Activated B cell treated with CpG ODN at 0.5 μM for 24 hours (primary cell): ENCODE data around the gene RNU6-1. TPM values are rescaled to one million over a fixed set of nuclear protein-coding genes. Genes with fewer than 3 reads are reported as not detected.

Source experiments
- ATAC-seq: fragments of 200-7000 bp; cut with Tn5 transposase; one replicate; pipeline ENCODE4 v1.10.0; 2021; ENCODE audit warnings: low read depth, mild to moderate bottlenecking, moderate library complexity
- CTCF ChIA-PET: fragments of 350-600 bp; sonication (Branson Sonifier 250); formaldehyde crosslinking; loops from one replicate; lab custom pipeline; 2021; ENCODE audit warnings: antibody characterized with exemption; lab: Charles Lee
- POLR2A ChIA-PET: fragments of 350-600 bp; sonication (Branson Sonifier 250); formaldehyde crosslinking; loops from one replicate; lab custom pipeline; 2021; ENCODE audit warnings: antibody characterized with exemption; lab: Charles Lee
- DNase-seq: peaks from one replicate; pipeline ENCODE4 v3.0.0; 2022
- H3K27ac Mint-ChIP-seq: one replicate; pipeline ENCODE4 v1.8.0; 2020; ENCODE audit warnings: mixed read lengths
- H3K27me3 Mint-ChIP-seq: one replicate; pipeline ENCODE4 v1.8.0; 2021; ENCODE audit warnings: mixed read lengths
- H3K36me3 Mint-ChIP-seq: one replicate; pipeline ENCODE4 v1.8.0; 2021; ENCODE audit warnings: low read depth, mixed read lengths
- H3K4me1 Mint-ChIP-seq: one replicate; pipeline ENCODE4 v1.8.0; 2021; ENCODE audit warnings: mixed read lengths
- H3K4me3 Mint-ChIP-seq: one replicate; pipeline ENCODE4 v1.8.0; 2020; ENCODE audit warnings: mild to moderate bottlenecking, mixed read lengths
- H3K9me3 Mint-ChIP-seq: one replicate; pipeline ENCODE4 v1.8.0; 2020; ENCODE audit warnings: mixed read lengths
- CTCF ChIP-seq: fragments of 200-600 bp; IDR thresholded peaks from one replicate; pipeline ENCODE4 v1.8.0; 2022; ENCODE audit warnings: antibody characterized with exemption, mild to moderate bottlenecking
- intact Hi-C: fragments of 100-400 bp; cut with micrococcal nuclease; formaldehyde crosslinking; loops from one replicate; pipeline ENCODE4 v1.15.1; 2024
- total RNA-seq: library from RNA; stranded (reverse); gene quantifications from 2 replicates; pipeline ENCODE4 v1.2.3, GENCODE V29; 2022

Gene RNU6-1
- total RNA-seq, 1 donor from 2014 or later, result not detected

GRCh38 chr15:67822537-67823313 is 17.1 kb downstream of the RNU6-1 start:
- no peak for TF ChIP-seq CTCF
- H3K9me3 Mint-ChIP-seq, result no peaks in the 10 kb centered on the region
- H3K4me3 Mint-ChIP-seq, result peak overlapping the region; percentile 56
- peaks cover 46% of the 10 kb centered on the region for H3K4me1 Mint-ChIP-seq
- intact Hi-C loops, result no loop called here
- DNase-seq (no peak), ATAC-seq (peak; percentile 21)
- H3K27ac Mint-ChIP-seq, result peak overlapping the region; percentile 50
- H3K27me3 Mint-ChIP-seq, result peaks cover 60% of the 10 kb centered on the region
- peaks cover 2% of the 10 kb centered on the region for H3K36me3 Mint-ChIP-seq
- ChIA-PET CTCF (interaction anchor here (0.6 to 2.9 kb wide), 3 partner anchors 10 to 40 kb away, joined by 3 to 19 read pairs (median 5); no protein-coding TSS in a partner anchor), POLR2A (interaction anchor here (1.0 to 1.6 kb wide), 2 partner anchors 38 to 40 kb away, joined by 4 to 5 read pairs; no protein-coding TSS in a partner anchor)

GRCh38 chr15:67821784-67822440 is 17.9 kb downstream of the RNU6-1 start:
- H3K36me3 Mint-ChIP-seq, result peaks cover 2% of the 10 kb centered on the region
- intact Hi-C loops, result loop anchor here (2.0 kb wide), 1 partner anchor 13 kb away; no protein-coding TSS in a partner anchor
- ChIA-PET CTCF (interaction anchor here (3.2 kb wide), 1 partner anchor 38 kb away, joined by 15 read pairs; no protein-coding TSS in a partner anchor), POLR2A (interaction anchor here (0.6 to 1.6 kb wide), 2 partner anchors 37 to 81 kb away, joined by 4 to 5 read pairs; no protein-coding TSS in a partner anchor)
- H3K4me1 Mint-ChIP-seq, result peaks cover 46% of the 10 kb centered on the region
- no peak for TF ChIP-seq CTCF
- H3K27ac Mint-ChIP-seq, result peak overlapping the region; percentile 50
- ATAC-seq, result no peak
- peak overlapping the region; percentile 56 for H3K4me3 Mint-ChIP-seq
- no peak for DNase-seq
- H3K9me3 Mint-ChIP-seq, result no peaks in the 10 kb centered on the region
- H3K27me3 Mint-ChIP-seq, result peaks cover 67% of the 10 kb centered on the region

- peak overlapping the region; percentile 19 for H3K4me3 Mint-ChIP-seq
- peaks cover 2% of the 10 kb centered on the region for H3K36me3 Mint-ChIP-seq
- H3K4me1 Mint-ChIP-seq, result peaks cover 43% of the 10 kb centered on the region
- intact Hi-C loops, result loop anchor here (2.0 kb wide), 1 partner anchor 14 kb away; no protein-coding TSS in a partner anchor
- no peak for TF ChIP-seq CTCF
- ChIA-PET CTCF (interaction anchor here (3.2 kb wide), 1 partner anchor 37 kb away, joined by 15 read pairs; no protein-coding TSS in a partner anchor), POLR2A (interaction anchor here (0.6 to 1.6 kb wide), 3 partner anchors 37 to 81 kb away, joined by 3 to 5 read pairs (median 4); no protein-coding TSS in a partner anchor)
- no peak for DNase-seq
- peaks cover 6% of the 10 kb centered on the region for H3K9me3 Mint-ChIP-seq
- H3K27ac Mint-ChIP-seq, result peak overlapping the region; percentile 30
- peaks cover 71% of the 10 kb centered on the region for H3K27me3 Mint-ChIP-seq
- ATAC-seq, result peak; percentile 53
Observed at GRCh38 chr15:67820992-67821783, 18.7 kb downstream of the RNU6-1 start.

- intact Hi-C loops, result loop anchor here (2.0 kb wide), 1 partner anchor 14 kb away; no protein-coding TSS in a partner anchor
- DNase-seq (no peak), ATAC-seq (no peak)
- CTCF ChIA-PET, result interaction anchor here (3.2 kb wide), 1 partner anchor 37 kb away, joined by 15 read pairs; no protein-coding TSS in a partner anchor
- no peak overlapping the region for H3K4me3 Mint-ChIP-seq
- no peak for TF ChIP-seq CTCF
- POLR2A ChIA-PET, result interaction anchor here (1.1 to 1.6 kb wide), 2 partner anchors 36 to 37 kb away, joined by 3 to 5 read pairs; no protein-coding TSS in a partner anchor
- peaks cover 35% of the 10 kb centered on the region for H3K4me1 Mint-ChIP-seq
- H3K27ac Mint-ChIP-seq, result no peak overlapping the region
- H3K36me3 Mint-ChIP-seq, result peaks cover 3% of the 10 kb centered on the region
- H3K9me3 Mint-ChIP-seq, result peaks cover 9% of the 10 kb centered on the region
- peaks cover 67% of the 10 kb centered on the region for H3K27me3 Mint-ChIP-seq
Observed at GRCh38 chr15:67820122-67820991, 19.5 kb downstream of the RNU6-1 start.
